Ishikawa (cell line): ENCODE results near the gene TMEM37.

ENCODE experiments used
- CEBPB ChIP-seq: IDR thresholded peaks from 2 replicates; pipeline ENCODE4 v1.6.1; 2012
- CREB1 ChIP-seq: IDR thresholded peaks from 2 replicates; pipeline ENCODE4 v1.6.1; 2012; ENCODE audit warnings: low read depth
- EGR1 ChIP-seq: IDR thresholded peaks from 2 replicates; pipeline ENCODE4 v1.6.1; 2012
- EP300 ChIP-seq: IDR thresholded peaks from 2 replicates; pipeline ENCODE4 v1.6.1; 2012; ENCODE audit warnings: borderline replicate concordance
- FOXM1 ChIP-seq: IDR thresholded peaks from 2 replicates; pipeline ENCODE4 v1.6.1; 2012; ENCODE audit warnings: low read depth, borderline replicate concordance
- NFIC ChIP-seq: IDR thresholded peaks from 2 replicates; pipeline ENCODE4 v1.6.1; 2012
- RAD21 ChIP-seq: IDR thresholded peaks from 2 replicates; pipeline ENCODE4 v1.6.1; 2012; ENCODE audit warnings: low read depth
- TAF1 ChIP-seq: IDR thresholded peaks from 2 replicates; pipeline ENCODE4 v1.6.1; 2012; ENCODE audit warnings: low read depth, mild to moderate bottlenecking
- TCF12 ChIP-seq: IDR thresholded peaks from 2 replicates; pipeline ENCODE4 v1.6.1; 2012; ENCODE audit warnings: low read depth
- TEAD4 ChIP-seq: IDR thresholded peaks from 2 replicates; pipeline ENCODE4 v1.6.1; 2012
- YY1 ChIP-seq: IDR thresholded peaks from 2 replicates; pipeline ENCODE4 v1.6.1; 2012; ENCODE audit warnings: low read depth
- ZBTB7A ChIP-seq: IDR thresholded peaks from 2 replicates; pipeline ENCODE4 v1.6.1; 2012; ENCODE audit warnings: low read depth
- TF ChIP-seq, protein P1 (sequence below): IDR thresholded peaks from 2 replicates; pipeline ENCODE4 v1.6.1; 2012
- TF ChIP-seq, protein P2 (sequence below): IDR thresholded peaks from 2 replicates; pipeline ENCODE4 v1.6.1; 2012; ENCODE audit warnings: low read depth, mild to moderate bottlenecking
- TF ChIP-seq, protein P3 (sequence below): IDR thresholded peaks from 2 replicates; pipeline ENCODE4 v1.6.1; 2012

TMEM37 gene

DNA sequence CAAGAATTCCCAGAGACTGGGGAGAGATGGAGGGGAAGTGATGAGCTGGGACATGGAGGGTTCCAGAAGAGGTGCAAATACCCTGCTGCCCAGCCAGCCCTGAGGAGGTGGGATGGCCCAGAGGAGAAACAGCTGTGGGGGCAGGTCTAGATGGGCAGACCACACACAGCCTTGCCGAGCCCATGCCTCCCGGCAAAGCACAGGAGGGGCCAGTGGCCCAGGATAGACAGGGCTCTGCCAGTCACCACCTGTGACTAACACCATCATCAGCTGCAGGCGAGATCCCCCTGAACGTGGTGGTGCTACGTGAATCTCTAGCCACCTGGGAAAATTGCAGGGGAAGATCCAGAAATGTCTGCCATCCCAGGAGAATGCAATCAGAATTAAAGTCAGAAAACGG, 53.2 kb downstream of the TMEM37 start:
- TF ChIP-seq FOXM1 = no peak
- TF ChIP-seq RAD21 = no peak
- TF ChIP-seq TCF12 = no peak
- TF ChIP-seq, protein P1, sequence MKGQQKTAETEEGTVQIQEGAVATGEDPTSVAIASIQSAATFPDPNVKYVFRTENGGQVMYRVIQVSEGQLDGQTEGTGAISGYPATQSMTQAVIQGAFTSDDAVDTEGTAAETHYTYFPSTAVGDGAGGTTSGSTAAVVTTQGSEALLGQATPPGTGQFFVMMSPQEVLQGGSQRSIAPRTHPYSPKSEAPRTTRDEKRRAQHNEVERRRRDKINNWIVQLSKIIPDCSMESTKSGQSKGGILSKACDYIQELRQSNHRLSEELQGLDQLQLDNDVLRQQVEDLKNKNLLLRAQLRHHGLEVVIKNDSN = no peak
- TF ChIP-seq TAF1 = no peak
- no peak for TF ChIP-seq ZBTB7A
- no peak for TF ChIP-seq CREB1
- no peak for TF ChIP-seq NFIC
- TF ChIP-seq, protein P2, sequence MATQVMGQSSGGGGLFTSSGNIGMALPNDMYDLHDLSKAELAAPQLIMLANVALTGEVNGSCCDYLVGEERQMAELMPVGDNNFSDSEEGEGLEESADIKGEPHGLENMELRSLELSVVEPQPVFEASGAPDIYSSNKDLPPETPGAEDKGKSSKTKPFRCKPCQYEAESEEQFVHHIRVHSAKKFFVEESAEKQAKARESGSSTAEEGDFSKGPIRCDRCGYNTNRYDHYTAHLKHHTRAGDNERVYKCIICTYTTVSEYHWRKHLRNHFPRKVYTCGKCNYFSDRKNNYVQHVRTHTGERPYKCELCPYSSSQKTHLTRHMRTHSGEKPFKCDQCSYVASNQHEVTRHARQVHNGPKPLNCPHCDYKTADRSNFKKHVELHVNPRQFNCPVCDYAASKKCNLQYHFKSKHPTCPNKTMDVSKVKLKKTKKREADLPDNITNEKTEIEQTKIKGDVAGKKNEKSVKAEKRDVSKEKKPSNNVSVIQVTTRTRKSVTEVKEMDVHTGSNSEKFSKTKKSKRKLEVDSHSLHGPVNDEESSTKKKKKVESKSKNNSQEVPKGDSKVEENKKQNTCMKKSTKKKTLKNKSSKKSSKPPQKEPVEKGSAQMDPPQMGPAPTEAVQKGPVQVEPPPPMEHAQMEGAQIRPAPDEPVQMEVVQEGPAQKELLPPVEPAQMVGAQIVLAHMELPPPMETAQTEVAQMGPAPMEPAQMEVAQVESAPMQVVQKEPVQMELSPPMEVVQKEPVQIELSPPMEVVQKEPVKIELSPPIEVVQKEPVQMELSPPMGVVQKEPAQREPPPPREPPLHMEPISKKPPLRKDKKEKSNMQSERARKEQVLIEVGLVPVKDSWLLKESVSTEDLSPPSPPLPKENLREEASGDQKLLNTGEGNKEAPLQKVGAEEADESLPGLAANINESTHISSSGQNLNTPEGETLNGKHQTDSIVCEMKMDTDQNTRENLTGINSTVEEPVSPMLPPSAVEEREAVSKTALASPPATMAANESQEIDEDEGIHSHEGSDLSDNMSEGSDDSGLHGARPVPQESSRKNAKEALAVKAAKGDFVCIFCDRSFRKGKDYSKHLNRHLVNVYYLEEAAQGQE = no peak
- no peak for TF ChIP-seq EGR1
- no peak for TF ChIP-seq EP300
- no peak for TF ChIP-seq CEBPB
- TF ChIP-seq, protein P3, sequence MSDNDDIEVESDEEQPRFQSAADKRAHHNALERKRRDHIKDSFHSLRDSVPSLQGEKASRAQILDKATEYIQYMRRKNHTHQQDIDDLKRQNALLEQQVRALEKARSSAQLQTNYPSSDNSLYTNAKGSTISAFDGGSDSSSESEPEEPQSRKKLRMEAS = no peak
- no peak for TF ChIP-seq TEAD4
- TF ChIP-seq YY1 = no peak

DNA sequence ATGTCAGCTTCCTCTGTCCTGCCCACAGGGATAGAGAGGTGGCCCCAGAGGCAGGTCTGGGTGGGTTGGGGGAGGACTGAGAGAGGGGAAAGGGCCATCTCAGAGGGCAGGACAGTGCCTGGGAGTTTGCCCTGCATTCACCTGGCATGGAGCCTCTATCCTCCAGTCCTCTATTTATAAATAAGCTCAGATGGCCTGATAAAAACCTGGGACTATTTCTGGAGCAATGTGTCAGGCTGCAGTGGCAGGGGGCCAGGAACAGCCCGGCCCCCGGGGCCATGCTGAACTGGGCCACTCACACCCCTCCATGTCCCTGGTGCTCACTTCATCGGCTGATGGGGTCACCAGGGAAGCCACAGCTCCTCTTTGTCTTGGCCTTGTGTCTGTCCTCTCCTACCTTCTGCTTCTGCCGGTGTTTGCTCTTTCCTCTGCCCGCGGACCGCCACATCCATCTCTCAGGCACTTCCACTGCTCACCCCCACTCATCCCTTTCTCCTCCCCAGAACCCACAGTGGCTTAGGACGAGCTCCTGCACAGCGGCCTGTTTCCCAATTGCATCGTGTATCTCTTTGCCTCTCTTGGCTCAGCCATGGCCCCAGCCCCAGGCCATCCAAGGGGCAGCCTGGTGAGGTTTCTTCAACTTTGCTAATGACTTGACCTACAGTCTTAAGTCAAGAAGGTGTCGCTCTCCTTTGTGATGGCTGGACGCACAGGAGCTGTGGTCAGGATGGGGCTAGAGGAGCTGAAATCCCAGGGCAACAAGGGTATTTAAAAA, 53.9 kb downstream of the TMEM37 start:
- no peak for TF ChIP-seq EP300
- no peak for TF ChIP-seq TAF1
- TF ChIP-seq ZBTB7A = no peak
- no peak for TF ChIP-seq RAD21

DNA sequence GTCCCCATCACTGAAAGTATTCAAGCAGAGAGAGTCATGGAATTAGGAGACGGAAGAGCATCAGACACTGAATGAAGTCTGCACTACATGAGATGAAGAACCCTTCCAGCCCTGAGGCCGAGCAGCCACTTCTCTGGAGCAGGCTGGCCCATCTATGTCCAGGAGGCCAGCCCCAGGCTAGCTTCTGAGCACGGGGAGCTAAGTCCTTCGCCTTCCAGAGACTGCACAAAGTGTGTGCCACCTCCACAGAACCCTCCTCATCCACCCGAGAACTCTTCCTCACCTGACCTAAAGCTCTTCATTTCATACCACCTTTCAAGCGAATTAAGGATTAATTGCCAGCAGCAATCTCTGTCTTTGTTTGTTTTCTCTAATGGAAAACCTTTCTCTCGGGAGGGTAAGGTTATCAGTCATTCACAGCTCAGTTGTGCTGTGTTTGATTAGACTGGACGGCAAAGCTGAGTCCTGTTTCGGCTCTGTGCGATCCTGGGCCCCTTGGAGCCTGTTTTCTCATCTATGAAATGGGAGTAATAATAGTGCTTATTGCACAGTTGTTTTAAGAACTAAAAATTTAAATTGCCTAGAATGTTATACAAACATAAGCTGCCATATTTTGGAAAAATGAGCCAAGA, 54.7 kb downstream of the TMEM37 start:
- TF ChIP-seq, protein P3 = no peak

DNA sequence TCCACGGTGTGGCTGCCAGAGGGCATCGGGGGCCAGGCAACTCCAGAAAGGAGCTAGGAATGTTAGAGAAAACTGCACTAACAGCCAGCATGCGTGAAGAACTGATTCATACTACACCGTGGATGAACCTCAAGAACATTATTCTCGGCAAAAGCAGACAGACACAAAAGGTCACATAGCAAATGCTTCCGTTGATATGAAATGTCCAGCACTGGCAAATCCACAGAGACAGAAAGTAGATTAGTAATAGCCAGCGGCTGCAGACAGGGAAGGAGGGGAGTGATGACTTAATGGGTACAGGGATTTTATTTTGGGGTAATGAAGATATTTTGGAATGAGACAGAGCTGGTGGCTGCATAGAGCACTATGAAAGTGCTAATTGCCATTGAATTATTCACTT, 55.2 kb downstream of the TMEM37 start:
- TF ChIP-seq TCF12 (no peak), FOXM1 (no peak), CEBPB (no peak), EP300 (no peak), EGR1 (no peak), TEAD4 (no peak), ZBTB7A (no peak), YY1 (no peak), NFIC (no peak), RAD21 (no peak), TAF1 (no peak), CREB1 (no peak)
- TF ChIP-seq, protein P3 = no peak
- TF ChIP-seq, protein P1 = no peak
- TF ChIP-seq, protein P2 = no peak

DNA sequence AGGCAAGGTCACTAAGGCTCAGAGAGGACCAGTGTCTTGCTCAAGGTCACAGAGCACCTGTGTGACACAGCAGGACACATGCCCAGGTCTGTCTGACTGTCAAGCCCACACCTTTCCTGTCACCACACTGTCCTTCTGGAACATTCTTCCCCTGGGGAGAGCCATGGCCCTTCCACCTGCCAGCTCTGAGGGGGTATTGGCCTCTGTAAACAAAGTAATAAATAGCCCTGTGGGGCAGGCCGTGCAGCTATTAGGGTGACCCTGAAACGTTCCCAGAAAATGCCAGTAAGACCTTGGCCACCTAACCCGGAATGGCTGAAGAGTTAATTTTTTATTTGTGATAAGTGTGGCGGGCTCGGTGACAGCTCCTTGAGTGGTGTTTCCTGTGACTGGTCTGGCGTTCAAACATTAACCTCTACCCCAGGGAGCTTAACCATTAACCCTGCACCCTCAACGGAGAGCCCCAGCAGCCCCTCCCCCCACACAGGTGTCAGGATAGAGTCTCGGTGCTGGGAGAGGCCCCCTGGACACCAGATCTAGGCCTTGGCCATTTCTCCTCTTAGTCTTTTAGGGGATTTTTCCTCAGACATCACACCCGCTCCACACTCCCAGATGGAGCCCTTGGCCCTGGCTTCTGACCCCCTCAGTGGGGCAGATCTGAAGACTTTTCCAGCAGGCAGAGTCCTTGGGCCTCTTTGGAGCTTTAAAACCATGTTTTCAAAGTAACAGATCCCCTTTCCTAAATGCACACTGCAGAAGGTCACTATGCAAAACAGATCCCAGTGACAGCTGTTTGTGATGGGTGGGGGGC, 56.0 kb downstream of the TMEM37 start:
- no peak for TF ChIP-seq TEAD4
- no peak for TF ChIP-seq TAF1
- TF ChIP-seq YY1 = no peak
- no peak for TF ChIP-seq ZBTB7A
- TF ChIP-seq TCF12 = no peak
- TF ChIP-seq, protein P1 = no peak
- TF ChIP-seq NFIC = no peak
- no peak for TF ChIP-seq FOXM1
- TF ChIP-seq CEBPB = no peak
- TF ChIP-seq CREB1 = no peak
- TF ChIP-seq, protein P2 = no peak
- no peak for TF ChIP-seq RAD21
- TF ChIP-seq EGR1 = no peak
- no peak for TF ChIP-seq EP300
- TF ChIP-seq, protein P3 = no peak
